ENCODE results near the gene GOLGB1. TPM values are rescaled to one million over a fixed set of nuclear protein-coding genes. Genes with fewer than 3 reads are reported as not detected.
"Not testable (repeated sequence)": the region's sequence is repeated elsewhere in the genome, so short reads cannot be mapped to it uniquely, and the experiment has no call there.

GOLGB1 gene, protein sequence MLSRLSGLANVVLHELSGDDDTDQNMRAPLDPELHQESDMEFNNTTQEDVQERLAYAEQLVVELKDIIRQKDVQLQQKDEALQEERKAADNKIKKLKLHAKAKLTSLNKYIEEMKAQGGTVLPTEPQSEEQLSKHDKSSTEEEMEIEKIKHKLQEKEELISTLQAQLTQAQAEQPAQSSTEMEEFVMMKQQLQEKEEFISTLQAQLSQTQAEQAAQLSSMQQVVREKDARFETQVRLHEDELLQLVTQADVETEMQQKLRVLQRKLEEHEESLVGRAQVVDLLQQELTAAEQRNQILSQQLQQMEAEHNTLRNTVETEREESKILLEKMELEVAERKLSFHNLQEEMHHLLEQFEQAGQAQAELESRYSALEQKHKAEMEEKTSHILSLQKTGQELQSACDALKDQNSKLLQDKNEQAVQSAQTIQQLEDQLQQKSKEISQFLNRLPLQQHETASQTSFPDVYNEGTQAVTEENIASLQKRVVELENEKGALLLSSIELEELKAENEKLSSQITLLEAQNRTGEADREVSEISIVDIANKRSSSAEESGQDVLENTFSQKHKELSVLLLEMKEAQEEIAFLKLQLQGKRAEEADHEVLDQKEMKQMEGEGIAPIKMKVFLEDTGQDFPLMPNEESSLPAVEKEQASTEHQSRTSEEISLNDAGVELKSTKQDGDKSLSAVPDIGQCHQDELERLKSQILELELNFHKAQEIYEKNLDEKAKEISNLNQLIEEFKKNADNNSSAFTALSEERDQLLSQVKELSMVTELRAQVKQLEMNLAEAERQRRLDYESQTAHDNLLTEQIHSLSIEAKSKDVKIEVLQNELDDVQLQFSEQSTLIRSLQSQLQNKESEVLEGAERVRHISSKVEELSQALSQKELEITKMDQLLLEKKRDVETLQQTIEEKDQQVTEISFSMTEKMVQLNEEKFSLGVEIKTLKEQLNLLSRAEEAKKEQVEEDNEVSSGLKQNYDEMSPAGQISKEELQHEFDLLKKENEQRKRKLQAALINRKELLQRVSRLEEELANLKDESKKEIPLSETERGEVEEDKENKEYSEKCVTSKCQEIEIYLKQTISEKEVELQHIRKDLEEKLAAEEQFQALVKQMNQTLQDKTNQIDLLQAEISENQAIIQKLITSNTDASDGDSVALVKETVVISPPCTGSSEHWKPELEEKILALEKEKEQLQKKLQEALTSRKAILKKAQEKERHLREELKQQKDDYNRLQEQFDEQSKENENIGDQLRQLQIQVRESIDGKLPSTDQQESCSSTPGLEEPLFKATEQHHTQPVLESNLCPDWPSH (N-terminal part only)
- 10 to 100 TPM; 11.3 to 11.8 (median 11.3) TPM for total RNA-seq

GRCh38 chr3:121749276-121750086, at the start of gene GOLGB1:
GOLGB1 (minus strand) TSS chr3:121749741; CDS start chr3:121730971, 18,770 bp downstream.
- H3K4me3 Mint-ChIP-seq: no peak within 1 kb of the TSS

DNA sequence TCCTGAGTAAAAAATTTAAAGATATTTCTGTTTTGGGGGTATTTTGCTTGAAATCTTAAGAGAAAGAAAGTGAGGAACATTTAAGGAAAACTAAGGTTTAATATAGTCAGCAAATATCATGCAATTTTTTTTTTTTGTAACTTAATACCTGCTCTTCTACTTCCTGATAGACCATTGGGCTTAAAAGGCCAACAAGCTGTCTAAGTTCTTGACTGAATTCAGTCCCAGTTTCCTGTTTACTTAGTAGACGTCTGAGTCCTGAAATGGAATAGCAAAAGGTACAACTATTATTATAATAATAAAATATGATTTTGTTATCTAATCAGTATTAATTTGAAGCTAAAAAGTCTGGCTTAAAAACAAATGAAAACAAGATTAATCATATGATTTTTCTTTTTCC, 47.4 kb upstream of the GOLGB1 start:
- Mint-ChIP-seq H3K27me3 (ENCODE audit: low read depth) (no peaks in the 10 kb centered on the region), H3K4me1 (ENCODE audit: low read depth) (peaks cover 4% of the 10 kb centered on the region), H3K9me3 (no peaks in the 10 kb centered on the region), H3K36me3 (ENCODE audit: insufficient read depth) (peaks cover 31% of the 10 kb centered on the region), H3K4me3 (no peak overlapping the region)
- DNase-seq (no peak), ATAC-seq (no peak)

More at GRCh38 chr3:121749276-121750086, at the start of gene GOLGB1:
- no peaks in the 10 kb centered on the region for H3K9me3 Mint-ChIP-seq
- DNase-seq (peak; percentile 84), ATAC-seq (peak; percentile 98)
- H3K27me3 Mint-ChIP-seq (ENCODE audit: low read depth): peaks cover 2% of the 10 kb centered on the region
- peaks cover 7% of the 10 kb centered on the region for H3K4me1 Mint-ChIP-seq (ENCODE audit: low read depth)
- no peaks in the 10 kb centered on the region for H3K36me3 Mint-ChIP-seq (ENCODE audit: insufficient read depth)

- Mint-ChIP-seq H3K4me3 (no peak overlapping the region), H3K9me3 (no peaks in the 10 kb centered on the region), H3K36me3 (ENCODE audit: insufficient read depth) (peaks cover 31% of the 10 kb centered on the region), H3K27me3 (ENCODE audit: low read depth) (no peaks in the 10 kb centered on the region), H3K4me1 (ENCODE audit: low read depth) (no peaks in the 10 kb centered on the region)
- no peak for ATAC-seq
- DNase-seq: no peak
Observed at GRCh38 chr3:121794264-121794983, 44.9 kb upstream of the GOLGB1 start.

DNA sequence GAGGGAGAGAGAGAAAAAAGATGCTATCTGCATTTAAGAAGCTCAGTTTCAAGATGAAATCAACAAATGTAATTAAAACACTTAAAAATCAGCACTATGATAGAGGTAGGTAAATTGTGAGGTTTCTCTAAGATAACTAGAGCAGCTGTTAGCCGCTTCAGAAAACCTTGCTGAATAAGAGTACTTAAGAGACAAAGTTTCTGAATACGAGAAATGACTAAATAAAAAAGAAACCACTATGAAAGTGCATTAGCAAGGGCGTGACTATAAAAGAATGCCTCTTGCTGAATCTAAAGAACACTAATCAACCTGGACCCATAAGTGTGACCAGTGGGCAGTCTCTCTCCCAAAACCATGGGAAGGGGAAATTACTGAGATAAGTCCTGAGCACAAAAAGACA, 43.5 kb upstream of the GOLGB1 start:
- Mint-ChIP-seq H3K4me3 (no peak overlapping the region), H3K27me3 (ENCODE audit: low read depth) (no peaks in the 10 kb centered on the region), H3K36me3 (ENCODE audit: insufficient read depth) (peaks cover 44% of the 10 kb centered on the region), H3K9me3 (no peaks in the 10 kb centered on the region), H3K4me1 (ENCODE audit: low read depth) (no peaks in the 10 kb centered on the region)
- ATAC-seq (no peak), DNase-seq (no peak)

GRCh38 chr3:121786485-121786884, 36.9 kb upstream of the GOLGB1 start:
- Mint-ChIP-seq H3K36me3 (ENCODE audit: insufficient read depth) (peaks cover 61% of the 10 kb centered on the region), H3K9me3 (no peaks in the 10 kb centered on the region), H3K27me3 (ENCODE audit: low read depth) (no peaks in the 10 kb centered on the region)

GRCh38 chr3:121782784-121783183, 33.2 kb upstream of the GOLGB1 start:
- H3K4me1 Mint-ChIP-seq (ENCODE audit: low read depth); H3K9me3 Mint-ChIP-seq; ATAC-seq; H3K27me3 Mint-ChIP-seq (ENCODE audit: low read depth); DNase-seq; H3K4me3 Mint-ChIP-seq: not testable (repeated sequence)
- peaks cover 66% of the 10 kb centered on the region for H3K36me3 Mint-ChIP-seq (ENCODE audit: insufficient read depth)

More at GRCh38 chr3:121786485-121786884, 36.9 kb upstream of the GOLGB1 start:
- ATAC-seq (no peak), DNase-seq (no peak)
- no peaks in the 10 kb centered on the region for H3K4me1 Mint-ChIP-seq (ENCODE audit: low read depth)
- no peak overlapping the region for H3K4me3 Mint-ChIP-seq

DNA sequence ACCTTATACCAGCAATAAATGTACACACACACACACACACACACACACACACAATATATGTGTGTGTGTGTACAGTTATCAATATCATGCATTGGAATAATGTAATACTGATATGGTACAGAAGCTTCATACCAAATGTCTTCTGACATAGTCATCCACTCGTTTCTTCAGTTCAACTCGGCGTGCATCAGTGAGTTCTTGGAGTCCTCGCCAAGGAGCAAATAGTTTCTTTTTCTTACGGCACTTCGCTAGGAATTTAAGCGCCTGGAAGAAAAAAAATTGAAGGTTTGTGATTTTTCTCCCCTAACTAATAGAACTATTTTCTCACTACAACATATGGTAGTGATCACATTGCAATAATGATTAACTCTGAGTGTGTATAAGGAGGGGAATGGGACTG, 32.1 kb upstream of the GOLGB1 start:
- ATAC-seq: no peak
- no peaks in the 10 kb centered on the region for H3K4me1 Mint-ChIP-seq (ENCODE audit: low read depth)
- peaks cover 67% of the 10 kb centered on the region for H3K36me3 Mint-ChIP-seq (ENCODE audit: insufficient read depth)
- H3K4me3 Mint-ChIP-seq: no peak overlapping the region
- H3K27me3 Mint-ChIP-seq (ENCODE audit: low read depth): no peaks in the 10 kb centered on the region
- DNase-seq: no peak
- H3K9me3 Mint-ChIP-seq: no peaks in the 10 kb centered on the region

- H3K36me3 Mint-ChIP-seq (ENCODE audit: insufficient read depth): peaks cover 65% of the 10 kb centered on the region
- H3K4me1 Mint-ChIP-seq (ENCODE audit: low read depth); ATAC-seq; H3K9me3 Mint-ChIP-seq; H3K4me3 Mint-ChIP-seq; DNase-seq; H3K27me3 Mint-ChIP-seq (ENCODE audit: low read depth): not testable (repeated sequence)
Observed at GRCh38 chr3:121775095-121775494, 25.6 kb upstream of the GOLGB1 start.

DNA sequence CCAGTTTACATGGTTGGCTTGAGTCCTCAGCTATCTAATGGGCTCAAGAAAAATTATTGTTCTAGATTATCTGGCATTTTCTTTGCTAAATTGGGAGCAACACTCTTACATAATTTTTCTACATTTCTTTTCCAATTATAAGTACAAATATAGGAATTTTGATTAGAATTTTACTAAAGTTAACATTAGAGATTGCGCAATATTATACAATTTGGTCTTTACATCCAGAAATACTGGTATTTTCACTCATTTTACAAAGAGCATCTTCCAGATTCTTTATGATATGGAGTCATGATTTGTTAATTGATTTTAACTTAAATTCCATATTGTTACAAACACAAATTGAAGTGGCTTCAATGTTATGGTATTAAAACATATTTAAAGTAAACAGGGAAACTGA, 19.7 kb upstream of the GOLGB1 start:
- Mint-ChIP-seq H3K4me3 (no peak overlapping the region), H3K27me3 (ENCODE audit: low read depth) (no peaks in the 10 kb centered on the region), H3K36me3 (ENCODE audit: insufficient read depth) (peaks cover 31% of the 10 kb centered on the region), H3K9me3 (no peaks in the 10 kb centered on the region), H3K4me1 (ENCODE audit: low read depth) (no peaks in the 10 kb centered on the region)
- ATAC-seq (no peak), DNase-seq (no peak)

DNA sequence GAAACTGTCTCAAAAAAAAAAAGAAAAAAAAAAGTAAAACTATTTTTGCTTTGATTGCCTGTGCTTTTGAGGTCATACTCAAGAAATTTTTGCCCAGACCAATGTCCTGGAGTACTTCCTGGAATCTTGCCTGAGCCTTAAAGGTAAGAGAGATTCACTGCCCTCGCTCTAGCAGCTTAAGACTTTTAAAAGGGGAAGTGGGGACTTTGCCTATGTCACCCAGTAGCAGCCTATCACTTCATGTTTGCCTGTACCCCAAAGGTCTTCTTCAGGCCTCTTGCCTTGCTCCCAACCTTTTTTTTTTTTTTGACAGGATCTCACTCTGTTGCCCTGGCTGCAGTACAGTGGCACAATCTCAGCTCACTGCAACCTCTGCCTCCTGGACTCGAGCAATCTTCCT, 18.9 kb upstream of the GOLGB1 start:
- no peak for ATAC-seq
- H3K27me3 Mint-ChIP-seq (ENCODE audit: low read depth): no peaks in the 10 kb centered on the region

GRCh38 chr3:121759541-121760202, 10.1 kb upstream of the GOLGB1 start:
- peaks cover 3% of the 10 kb centered on the region for H3K27me3 Mint-ChIP-seq (ENCODE audit: low read depth)
- ATAC-seq: no peak
- no peaks in the 10 kb centered on the region for H3K4me1 Mint-ChIP-seq (ENCODE audit: low read depth)
- no peak for DNase-seq
- H3K4me3 Mint-ChIP-seq: no peak overlapping the region
- no peaks in the 10 kb centered on the region for H3K36me3 Mint-ChIP-seq (ENCODE audit: insufficient read depth)
- H3K9me3 Mint-ChIP-seq: no peaks in the 10 kb centered on the region

More for the DNA sequence above, 18.9 kb upstream of the GOLGB1 start:
- Mint-ChIP-seq H3K4me3 (no peak overlapping the region), H3K4me1 (ENCODE audit: low read depth) (no peaks in the 10 kb centered on the region), H3K9me3 (no peaks in the 10 kb centered on the region), H3K36me3 (ENCODE audit: insufficient read depth) (peaks cover 25% of the 10 kb centered on the region)
- no peak for DNase-seq

DNA sequence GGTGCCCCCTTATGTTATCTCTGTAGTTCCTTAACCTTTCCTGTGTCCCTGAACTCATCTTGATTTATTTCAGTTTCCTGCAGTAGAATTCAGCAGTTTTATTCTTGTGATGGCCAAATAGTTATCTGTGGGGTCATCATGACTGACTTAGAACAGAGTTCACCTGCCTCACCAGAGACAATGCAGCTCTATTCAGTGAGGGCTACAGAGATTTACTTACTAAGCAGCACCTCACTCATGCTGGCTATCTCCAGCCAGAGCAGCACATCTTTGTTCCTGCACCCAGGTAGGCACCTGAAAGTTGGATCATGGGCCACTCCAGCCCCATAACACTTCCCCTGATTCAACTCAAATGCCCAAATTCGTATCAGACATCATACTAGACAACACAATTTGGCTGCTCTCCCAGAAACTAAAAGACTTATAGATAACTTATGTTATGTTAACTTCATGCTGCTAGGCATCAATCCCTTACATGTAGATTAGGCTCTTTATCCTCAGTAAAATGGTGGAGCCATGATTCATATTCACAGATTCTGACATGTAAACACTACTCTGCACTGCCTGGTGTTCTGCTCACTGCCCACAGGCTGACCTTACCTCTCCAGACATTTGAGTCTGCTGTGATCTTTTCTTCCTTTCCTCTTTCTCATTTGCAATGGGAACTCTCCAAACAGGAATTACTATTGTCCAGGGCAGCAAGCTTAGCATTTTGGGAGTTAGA, 9.3 kb upstream of the GOLGB1 start:
- Mint-ChIP-seq H3K27me3 (ENCODE audit: low read depth) (peaks cover 3% of the 10 kb centered on the region), H3K4me1 (ENCODE audit: low read depth) (no peaks in the 10 kb centered on the region), H3K4me3 (no peak overlapping the region), H3K9me3 (no peaks in the 10 kb centered on the region), H3K36me3 (ENCODE audit: insufficient read depth) (no peaks in the 10 kb centered on the region)
- ATAC-seq (no peak), DNase-seq (no peak)
